ENCODE results near the gene FER. TPM values are rescaled to one million over a fixed set of nuclear protein-coding genes. Genes with fewer than 3 reads are reported as not detected.

FER gene
- polyA plus RNA-seq, 3 donors, result 2.4 to 14.7 (median 6.2) TPM

- H3K4me2 ChIP-seq (replicated peaks; ENCODE audit: extremely low read depth, low read length, poor library complexity, severe bottlenecking), result no peak overlapping the region
- H2AFZ ChIP-seq (ENCODE audit: insufficient read depth, low read depth, low read length, poor library complexity, severe bottlenecking), result no peak overlapping the region
- H3K36me3 ChIP-seq (replicated peaks in 1 of 2; ENCODE audit: control insufficient read depth in 1 of 2, insufficient read depth in 2 of 2, low read length in 2 of 2), result no peaks in the 10 kb centered on the region
- WGBS (ENCODE audit: insufficient coverage), result 86% methylated on average over 2 of the region's 4 CpGs
- no peak overlapping the region for H3K27ac ChIP-seq (ENCODE audit: low read depth in 1 of 2, low read length in 2 of 2)
- Mint-ChIP-seq H3K9me3 (peaks cover 4 to 25% (median 14%) of the 10 kb centered on the region in 7 donors), H3K27me3 (ENCODE audit: low read depth in 3 of 3) (no peaks in the 10 kb centered on the region), H3K4me1 (no peaks in the 10 kb centered on the region), H3K4me3 (no peak overlapping the region), H3K36me3 (no peaks in the 10 kb centered on the region), H3K27ac (no peak overlapping the region)
- DNase-seq, result no peak
- H3K9me3 ChIP-seq (replicated peaks in 1 of 2; ENCODE audit: control insufficient read depth in 1 of 2, insufficient read depth in 1 of 2, low read length in 2 of 2), result peaks cover 3 to 9% of the 10 kb centered on the region in 2 donors
- H3K79me2 ChIP-seq (ENCODE audit: insufficient read depth, low read length), result no peaks in the 10 kb centered on the region
- H3K27me3 ChIP-seq (ENCODE audit: control insufficient read depth in 2 of 2, insufficient read depth in 2 of 2, low read length in 2 of 2), result no peaks in the 10 kb centered on the region
- no peak overlapping the region for H3K4me3 ChIP-seq (replicated peaks in 1 of 3; ENCODE audit: low read depth in 2 of 3, low read length in 3 of 3)
- H3K4me1 ChIP-seq (ENCODE audit: control insufficient read depth in 1 of 2, insufficient read depth in 2 of 2, low read length in 2 of 2), result no peaks in the 10 kb centered on the region
- no peak for TF ChIP-seq CTCF (IDR thresholded peaks at IDR 0.05)
- no peak overlapping the region for H3K9ac ChIP-seq (ENCODE audit: insufficient read depth, low read length, poor library complexity, severe bottlenecking)
- intact Hi-C loops (cut with micrococcal nuclease), result no loop called here
- H4K20me1 ChIP-seq (ENCODE audit: insufficient read depth, low read length), result no peaks in the 10 kb centered on the region
Measured at GRCh38 chr5:109218818-109219217, 471.1 kb downstream of the FER start.

- Histone ChIP-seq H3K36me3 (replicated peaks in 1 of 2; ENCODE audit: control insufficient read depth in 1 of 2, insufficient read depth in 2 of 2, low read length in 2 of 2) (no peaks in the 10 kb centered on the region), H4K20me1 (ENCODE audit: insufficient read depth, low read length) (no peaks in the 10 kb centered on the region), H3K4me3 (replicated peaks in 1 of 3; ENCODE audit: low read depth in 2 of 3, low read length in 3 of 3) (no peak overlapping the region), H3K9me3 (replicated peaks in 1 of 2; ENCODE audit: control insufficient read depth in 1 of 2, insufficient read depth in 1 of 2, low read length in 2 of 2) (peaks cover 0 to 3% of the 10 kb centered on the region in 2 donors), H3K4me1 (ENCODE audit: control insufficient read depth in 1 of 2, insufficient read depth in 2 of 2, low read length in 2 of 2) (no peaks in the 10 kb centered on the region), H3K9ac (ENCODE audit: insufficient read depth, low read length, poor library complexity, severe bottlenecking) (no peak overlapping the region), H3K79me2 (ENCODE audit: insufficient read depth, low read length) (no peaks in the 10 kb centered on the region), H3K27ac (ENCODE audit: low read depth in 1 of 2, low read length in 2 of 2) (no peak overlapping the region), H3K27me3 (ENCODE audit: control insufficient read depth in 2 of 2, insufficient read depth in 2 of 2, low read length in 2 of 2) (no peaks in the 10 kb centered on the region), H2AFZ (ENCODE audit: insufficient read depth, low read depth, low read length, poor library complexity, severe bottlenecking) (no peak overlapping the region), H3K4me2 (replicated peaks; ENCODE audit: extremely low read depth, low read length, poor library complexity, severe bottlenecking) (no peak overlapping the region)
- peaks cover 0 to 11% (median 5%) of the 10 kb centered on the region in 7 donors for H3K9me3 Mint-ChIP-seq
- H3K27me3 Mint-ChIP-seq (ENCODE audit: low read depth in 3 of 3), result no peaks in the 10 kb centered on the region
- no peak for TF ChIP-seq CTCF (IDR thresholded peaks at IDR 0.05)
- intact Hi-C loops (cut with micrococcal nuclease), result no loop called here
- no peak for DNase-seq
- H3K4me1 Mint-ChIP-seq, result no peaks in the 10 kb centered on the region
- H3K4me3 Mint-ChIP-seq, result no peak overlapping the region
- no peak overlapping the region for H3K27ac Mint-ChIP-seq
- 96% methylated on average over 6 of the region's 9 CpGs for WGBS (ENCODE audit: insufficient coverage)
- no peaks in the 10 kb centered on the region for H3K36me3 Mint-ChIP-seq
Measured at GRCh38 chr5:109223531-109223930, 475.8 kb downstream of the FER start.

Data from CD14-positive monocyte (primary cell).